Inflammatory macrophage treated with lipopolysaccharide for 1 hour (primary cell): ENCODE data around the gene ATP6V0B.

Source experiments
- DNase-seq, 2 donors: peaks; one replicate each; pipeline ENCODE4 v3.0.0-alpha.2; 2020 to 2022

The ATP6V0B gene

DNA sequence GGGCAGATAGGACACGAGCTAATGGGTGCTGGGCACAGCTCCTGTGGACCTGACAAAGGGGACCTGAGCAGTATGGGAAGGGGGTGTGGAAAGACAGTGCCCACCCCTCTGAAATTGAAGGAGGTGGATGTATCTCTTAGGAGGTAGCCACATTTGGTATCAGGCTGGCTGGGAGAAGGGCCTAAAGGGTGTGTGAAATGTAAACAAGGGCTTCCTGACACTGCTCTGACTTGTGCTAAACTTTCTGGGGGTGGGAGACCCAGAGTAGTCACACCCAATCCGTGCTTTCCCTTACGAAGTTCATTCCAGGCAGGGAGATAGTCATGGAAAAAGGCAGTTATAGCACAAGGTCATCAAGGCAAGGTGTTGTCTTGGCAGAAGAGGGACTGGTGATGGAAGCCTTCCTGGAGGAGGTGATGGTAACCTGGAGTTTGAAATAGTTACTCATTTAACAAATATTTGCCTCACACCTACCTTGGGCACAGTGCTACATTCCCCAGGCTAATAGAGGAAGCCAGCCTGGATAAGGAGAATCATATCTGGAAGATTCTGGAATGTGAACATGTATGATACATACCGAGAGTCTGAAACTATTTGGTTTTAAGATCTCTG lies 11.3 kb downstream of the ATP6V0B start:
- DNase-seq: no peak

DNA sequence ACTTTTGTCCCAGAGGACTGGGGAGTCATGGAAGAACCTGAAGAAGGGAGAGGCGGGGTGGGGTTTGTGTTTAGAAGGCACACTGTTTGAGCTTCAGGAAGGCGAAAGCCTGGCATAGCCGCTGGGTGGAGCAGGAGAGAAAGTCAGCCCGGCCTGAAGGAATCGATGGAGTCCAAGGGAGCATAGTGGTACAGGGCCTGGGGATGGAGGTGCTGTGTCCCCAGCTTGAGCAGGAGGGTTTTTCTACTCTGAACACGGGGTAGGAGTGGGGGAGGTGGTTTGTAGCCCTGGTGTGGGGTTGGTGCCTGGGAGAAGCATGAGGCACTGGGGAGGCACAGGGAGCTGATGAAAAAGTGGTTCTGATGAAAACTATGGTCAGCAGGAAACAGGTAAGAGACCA lies 12.0 kb downstream of the ATP6V0B start:
- no peak for DNase-seq

DNA sequence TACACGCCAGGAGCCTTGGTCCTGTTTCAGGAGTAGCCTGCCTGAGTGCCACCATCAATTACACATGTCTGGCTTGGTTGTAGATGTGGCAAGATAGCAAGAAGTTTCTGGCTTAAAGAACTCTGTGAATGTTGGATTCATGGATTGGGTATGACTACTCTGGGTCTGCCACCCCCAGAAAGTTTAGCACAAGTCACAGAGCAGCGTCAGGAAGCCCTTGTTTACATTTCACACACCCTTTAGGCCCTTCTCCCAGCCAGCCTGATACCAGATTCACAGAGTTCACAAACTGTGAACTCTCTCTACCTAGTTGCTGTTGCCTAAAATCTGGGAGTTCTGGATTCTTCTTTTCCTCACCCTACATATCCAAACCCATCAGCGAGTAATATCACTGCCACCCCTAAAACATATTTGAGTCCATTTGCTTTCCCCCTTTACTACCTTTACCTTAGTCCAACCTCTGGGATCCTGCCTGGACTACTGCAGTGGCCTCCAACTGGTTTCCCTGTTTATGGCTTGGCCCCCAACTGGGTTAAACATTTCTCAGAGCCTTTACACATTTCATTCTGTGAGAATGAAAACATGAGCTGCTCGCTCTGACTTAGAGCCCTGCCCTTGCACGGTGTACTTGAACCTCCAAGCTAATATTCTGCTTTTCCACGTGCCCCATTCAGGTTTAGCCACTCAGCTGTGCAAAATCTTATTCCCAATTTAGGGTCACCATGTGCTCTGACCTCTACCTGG lies 12.6 kb downstream of the ATP6V0B start:
- DNase-seq: no peak

DNA sequence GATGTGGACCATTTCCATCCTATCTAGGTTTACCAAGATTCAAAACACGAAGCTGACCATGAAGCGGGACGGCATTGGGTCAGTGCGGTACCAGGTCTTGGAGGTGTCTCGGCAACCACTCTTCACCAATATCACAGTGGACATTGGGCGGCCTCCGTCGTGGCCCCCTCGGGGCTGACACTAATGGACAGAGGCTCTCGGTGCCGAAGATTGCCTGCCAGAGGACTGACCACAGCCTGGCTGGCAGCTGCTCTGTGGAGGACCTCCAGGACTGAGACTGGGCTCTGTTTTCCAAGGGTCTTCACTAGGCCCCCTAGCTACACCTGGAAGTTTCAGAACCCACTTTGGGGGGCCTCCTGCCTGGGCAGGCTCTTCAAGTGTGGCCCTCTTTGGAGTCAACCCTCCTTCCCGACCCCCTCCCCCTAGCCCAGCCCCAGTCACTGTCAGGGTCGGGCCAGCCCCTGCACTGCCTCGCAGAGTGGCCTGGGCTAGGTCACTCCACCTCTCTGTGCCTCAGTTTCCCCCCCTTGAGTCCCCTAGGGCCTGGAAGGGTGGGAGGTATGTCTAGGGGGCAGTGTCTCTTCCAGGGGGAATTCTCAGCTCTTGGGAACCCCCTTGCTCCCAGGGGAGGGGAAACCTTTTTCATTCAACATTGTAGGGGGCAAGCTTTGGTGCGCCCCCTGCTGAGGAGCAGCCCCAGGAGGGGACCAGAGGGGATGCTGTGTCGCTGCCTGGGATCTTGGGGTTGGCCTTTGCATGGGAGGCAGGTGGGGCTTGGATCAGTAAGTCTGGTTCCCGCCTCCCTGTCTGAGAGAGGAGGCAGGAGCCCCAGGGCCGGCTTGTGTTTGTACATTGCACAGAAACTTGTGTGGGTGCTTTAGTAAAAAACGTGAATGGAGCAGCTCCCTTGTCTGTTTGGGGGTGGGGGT lies 15.8 kb downstream of the ATP6V0B start:
- DNase-seq: no peak

DNA sequence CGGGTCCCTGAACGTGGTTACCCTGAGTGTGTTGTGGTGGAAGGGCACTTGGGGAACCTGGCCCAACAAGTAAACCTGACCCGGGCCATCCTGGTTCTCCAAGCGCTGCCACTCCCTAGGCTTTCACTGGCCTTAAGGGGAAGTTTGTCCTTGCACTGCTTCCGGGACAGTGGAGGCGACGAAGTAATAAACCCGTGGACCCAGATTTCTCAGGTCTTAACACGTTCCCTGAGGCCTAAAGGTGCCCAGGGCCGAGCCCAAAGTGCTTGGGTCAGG lies 16.4 kb downstream of the ATP6V0B start:
- DNase-seq: no peak

DNA sequence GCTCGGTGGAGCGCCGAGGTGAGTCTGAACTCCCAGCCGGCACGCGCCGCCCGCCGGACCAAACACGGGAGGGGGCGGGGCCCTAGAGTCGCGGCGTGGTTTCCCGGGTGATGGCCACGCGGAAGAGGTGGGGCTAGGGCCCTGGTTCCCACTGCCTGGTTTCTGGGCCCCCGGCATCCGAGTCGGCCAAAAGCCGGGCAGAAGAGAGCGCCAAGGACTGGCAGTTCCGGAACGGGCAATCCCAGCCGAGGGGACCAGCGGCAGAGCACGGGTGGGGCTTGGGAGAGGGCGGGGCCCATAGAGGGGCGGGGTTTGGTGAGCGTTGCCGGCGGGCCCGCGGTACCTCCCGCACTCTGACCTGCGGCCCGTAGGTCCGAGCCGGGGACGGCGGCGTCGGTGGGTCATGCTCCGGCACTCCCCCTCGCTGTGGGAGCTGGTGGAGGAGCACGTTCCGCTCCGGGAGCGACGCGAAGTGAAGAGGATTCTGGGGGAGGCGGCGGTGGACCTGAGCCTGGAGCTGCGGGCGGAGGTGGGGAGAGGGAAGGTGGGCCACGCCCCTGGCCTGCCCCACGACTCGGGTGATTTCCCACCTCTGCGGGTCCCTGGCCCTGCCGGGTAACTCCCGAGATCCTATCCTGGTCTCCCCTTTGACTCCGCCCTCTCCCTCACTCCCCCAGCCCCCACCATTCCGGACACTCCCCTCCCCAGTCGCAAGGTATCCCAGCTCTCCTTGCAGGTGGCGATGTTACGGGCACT lies 16.9 kb downstream of the ATP6V0B start, which contains the start of gene CCDC24:
Gene CCDC24, plus strand, starts transcription at position 124 of the 756 bp plus-strand sequence. Its CDS starts 280 bp downstream, at position 404.
- DNase-seq: peak; percentile 65 to 79

DNA sequence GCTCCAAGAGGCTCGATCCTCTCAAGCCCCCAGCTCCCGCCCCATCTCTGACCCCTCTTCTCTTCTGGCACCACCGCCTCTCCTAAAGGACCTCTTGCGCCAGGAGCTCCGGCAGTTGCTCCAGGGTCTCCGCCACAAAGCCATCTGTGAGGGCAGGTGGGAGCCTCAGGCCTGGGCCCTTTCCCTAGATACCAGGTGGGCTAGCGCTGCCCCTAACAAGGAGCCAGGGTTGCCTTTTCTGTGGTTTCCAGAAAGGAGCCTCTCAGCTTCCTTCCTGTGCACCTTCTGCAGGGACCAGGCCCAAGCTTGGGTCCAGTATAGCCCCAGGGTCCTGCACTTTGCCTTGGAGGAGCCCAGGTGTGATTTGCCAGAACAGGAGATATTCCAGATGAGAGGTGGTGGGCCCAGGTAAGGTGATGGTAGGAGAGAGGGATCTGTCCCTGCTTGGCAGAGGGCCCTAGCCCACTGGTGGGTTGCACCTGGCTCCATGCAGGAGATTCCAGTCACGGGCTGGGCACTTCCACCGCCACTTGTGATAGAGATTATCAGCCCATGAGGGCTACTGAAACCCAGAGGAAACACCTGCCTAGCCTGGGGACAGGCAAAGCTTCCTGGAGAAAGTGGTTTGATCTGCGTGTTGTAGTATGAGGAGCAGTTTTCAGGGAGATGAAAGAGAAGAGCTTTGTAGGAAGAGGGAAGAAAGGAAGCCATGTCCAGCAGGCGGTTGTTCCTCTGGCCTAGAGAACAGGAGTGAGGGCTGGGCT lies 17.7 kb downstream of the ATP6V0B start:
- DNase-seq: no peak

DNA sequence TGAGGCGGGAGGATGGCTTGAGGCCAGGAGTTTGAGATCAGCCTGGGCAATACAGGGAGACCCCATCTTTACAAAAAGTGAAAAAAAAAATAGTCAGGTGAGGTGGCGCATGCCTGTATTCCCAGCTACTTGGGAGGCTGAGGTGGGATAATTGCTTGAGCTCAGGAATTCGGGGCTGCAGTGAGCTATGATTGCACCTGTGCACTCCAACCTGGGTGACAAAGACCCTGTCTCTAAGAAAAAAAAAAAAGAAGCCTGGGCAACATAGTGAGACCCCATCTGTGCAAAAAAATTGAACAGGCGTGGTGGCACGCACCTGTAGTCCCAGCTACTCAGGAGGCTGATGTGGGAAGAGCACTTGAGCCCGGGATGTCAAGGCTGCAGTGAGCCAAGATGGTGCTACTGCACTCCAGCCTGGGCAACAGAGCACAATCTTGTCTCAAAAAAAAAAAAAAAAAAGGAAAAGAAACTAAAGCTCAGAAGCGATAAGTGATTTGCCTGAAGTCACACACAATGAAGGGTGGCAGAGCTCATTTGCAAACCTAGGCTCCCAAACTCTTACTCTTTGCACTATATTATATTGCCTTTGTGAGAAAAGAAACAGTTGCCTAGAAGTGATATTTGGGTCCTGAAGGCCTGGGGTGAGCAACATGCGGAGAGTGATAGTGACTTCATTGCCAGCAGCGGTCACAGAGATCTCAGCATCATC lies 18.6 kb downstream of the ATP6V0B start:
- DNase-seq: no peak

DNA sequence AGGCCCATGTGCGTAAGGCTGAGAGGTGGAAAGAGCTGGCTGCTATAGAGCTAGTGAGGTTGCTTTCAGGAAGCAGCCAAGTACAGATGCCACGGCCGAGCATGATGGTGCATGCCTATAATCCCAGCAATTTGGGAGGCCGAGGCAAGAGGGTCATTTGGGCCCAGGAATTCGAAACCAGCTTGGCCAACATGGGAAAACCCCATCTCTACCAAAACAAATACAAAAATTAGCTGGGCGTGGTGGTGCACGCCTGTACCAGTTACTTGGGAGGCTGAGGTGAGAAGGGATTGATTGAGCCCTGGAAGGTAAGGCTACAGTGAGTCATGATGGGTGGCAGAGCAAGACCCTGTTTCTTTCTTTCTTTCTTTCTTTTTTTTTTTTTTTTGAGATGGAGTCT lies 19.3 kb downstream of the ATP6V0B start:
- DNase-seq: no peak

DNA sequence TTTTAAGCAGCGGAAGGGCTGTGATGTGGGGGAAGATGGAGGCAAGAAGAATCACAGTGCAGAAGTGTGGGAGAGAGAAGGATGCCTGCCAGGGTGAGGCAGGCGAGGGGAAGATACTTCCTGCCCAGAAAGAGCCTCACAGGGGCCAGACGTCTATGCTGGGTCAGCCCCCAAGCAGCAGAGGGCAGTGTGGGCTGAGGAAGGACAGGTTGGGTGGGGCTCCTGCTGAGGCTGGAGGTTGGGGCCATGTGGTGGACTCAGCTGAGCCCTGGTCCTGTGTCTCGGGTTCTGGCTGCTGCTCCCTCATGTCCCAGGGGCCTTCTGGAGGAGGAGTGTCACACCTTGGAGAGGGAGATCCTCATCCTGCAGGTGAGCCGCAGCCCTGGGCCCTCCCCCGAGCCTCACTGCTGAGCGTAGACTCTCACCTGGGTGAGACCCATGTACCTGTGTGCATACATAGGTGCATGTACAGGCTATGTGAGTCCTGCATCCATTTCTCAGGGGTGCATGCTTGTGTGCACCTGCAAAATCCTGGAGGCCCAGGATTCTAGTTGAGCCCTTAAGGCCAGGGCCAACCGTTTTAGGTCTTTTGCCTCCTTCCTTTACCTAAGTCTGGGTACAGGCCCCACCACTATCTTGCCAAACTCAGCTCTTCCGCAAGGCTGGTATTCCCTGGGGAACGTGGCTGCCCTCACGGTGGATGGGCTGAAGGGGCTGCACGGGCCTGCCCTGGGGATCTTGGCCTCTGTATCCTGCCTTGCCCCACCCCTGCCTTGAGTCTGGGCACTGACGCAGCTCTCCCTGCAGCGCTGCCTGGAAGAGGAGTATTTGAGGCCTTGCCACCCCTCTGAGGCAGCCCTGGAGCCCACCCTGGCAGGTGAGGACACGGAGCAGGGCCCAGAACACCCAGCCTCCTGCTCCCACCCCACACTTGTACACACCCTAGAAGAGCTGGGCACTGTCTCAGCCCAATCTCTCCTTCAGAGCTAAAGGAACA lies 20.3 kb downstream of the ATP6V0B start:
- no peak for DNase-seq

DNA sequence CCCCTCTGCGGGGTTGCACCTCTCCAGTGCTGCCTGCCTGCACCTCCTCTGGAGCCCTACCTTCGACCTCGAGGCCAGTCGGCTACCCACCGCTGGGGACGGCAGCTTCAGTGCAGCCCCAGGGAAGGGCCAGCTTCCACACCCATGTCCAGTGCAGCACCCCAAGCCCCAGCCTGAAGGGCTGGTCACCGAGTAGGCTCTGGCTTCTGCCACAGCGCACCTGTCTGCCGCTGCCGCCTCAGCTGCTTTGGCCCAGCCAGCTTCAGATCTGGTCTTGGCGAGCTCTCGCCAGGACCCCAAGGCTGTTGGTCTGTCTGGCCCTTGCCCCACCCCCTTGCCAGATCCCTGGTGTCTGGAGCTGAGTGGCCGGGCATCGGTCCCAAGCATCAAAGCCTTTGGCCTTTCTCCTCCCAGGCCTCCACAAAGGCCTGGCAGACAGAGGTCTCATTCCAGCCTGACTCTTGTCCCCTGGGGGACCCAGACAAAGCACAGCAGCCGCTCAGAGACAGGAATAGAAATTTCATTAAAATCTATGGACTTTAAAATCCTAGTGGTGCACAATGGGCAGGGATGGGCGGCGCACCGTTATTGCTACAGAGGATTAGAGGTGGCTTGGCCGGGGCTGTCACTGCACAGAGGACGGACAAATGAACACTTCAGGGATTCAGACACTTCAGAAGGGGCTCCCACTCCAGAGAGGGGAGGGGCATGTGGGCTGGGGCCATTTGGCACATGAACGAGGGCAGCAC lies 21.4 kb downstream of the ATP6V0B start:
- no peak for DNase-seq

DNA sequence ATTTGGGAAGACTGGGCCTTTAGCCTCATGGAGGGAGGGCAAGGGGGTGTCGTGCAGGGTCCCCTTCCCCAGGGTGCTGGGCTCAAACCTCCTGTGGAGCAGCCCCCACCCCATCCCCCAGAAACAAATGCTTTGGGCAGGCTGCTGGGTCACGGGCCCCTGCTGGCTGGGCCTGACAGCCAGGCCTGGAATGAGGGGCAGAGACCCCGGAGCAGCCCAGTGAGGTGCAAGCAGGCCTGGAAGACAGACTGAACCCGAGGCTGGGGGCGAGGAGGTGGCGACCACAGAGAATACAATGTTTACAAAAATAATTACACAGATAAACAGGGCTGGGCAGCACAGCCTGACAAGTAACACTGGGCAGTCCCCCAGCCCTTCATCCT lies 22.0 kb downstream of the ATP6V0B start:
- no peak for DNase-seq

DNA sequence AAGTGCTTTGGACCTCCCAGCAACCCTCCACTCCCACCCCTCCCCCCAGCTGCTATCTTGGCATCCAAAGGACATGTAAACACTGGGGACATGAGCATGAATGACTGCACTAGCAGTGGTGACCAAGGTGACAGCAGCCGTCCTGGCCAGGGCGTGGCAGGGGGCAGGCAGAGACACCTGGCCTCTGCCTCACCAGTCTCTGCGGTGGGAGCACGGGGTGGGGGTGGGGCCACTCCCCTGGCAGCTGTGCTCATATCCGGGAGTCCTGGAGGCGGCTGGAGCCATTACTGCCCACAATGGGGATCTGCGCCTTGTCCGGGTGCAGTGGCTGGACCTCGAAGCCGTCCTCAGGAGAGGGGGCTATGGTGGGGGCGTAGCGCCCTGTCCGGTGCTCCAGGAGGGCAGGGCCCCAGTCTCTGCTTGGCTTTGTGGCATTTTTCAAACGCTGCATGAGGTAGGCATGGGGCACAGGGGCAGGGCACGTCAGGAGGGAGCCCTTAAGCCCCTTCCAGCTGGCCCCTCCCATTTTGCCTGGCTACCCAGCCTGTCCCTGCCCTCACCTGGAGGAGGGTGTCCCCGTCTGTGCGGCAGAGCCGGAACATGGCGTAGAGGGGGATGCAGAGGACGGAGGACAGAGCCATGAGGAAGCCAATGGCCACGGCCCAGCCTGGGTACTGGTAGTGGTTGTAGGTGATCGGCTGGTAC lies 22.7 kb downstream of the ATP6V0B start:
- no peak for DNase-seq

DNA sequence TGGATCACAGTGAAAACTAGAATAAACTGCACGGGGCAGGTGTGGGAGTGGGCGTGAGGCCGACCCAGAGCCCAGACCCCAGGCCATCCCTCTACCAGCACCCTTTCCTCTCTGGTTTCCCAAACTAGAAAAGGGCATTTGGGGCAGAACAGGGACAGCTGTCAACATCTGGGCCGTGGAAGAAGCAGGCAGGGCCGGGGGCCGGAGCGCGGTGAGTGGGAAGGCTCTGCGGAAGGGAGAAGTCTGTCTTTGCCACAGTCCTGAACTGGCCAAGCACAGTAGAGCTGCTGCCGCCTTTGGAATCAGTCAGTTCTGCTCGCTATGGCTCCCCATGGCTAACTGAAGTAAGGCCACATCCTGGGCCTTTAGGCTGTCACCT lies 23.2 kb downstream of the ATP6V0B start:
- no peak for DNase-seq

DNA sequence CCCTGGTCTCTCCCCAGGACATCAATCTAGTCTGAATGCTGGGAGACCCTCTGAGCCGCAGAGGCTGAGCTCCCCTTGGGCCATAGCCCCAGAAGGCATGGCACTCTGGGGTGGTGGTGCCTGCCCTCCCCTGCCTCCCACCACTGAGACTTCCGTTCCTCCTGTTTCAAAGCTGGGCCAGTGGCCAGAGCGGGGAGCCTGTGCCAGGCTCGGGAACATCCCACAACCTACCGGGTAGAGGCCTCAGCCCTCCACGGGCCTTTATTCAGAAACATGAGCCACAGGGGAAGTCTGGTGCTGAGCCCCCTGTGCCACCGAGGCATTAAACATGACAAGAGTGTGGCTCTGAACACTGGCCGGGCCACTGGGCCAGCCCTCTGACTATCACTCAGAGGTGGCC lies 24.7 kb downstream of the ATP6V0B start:
- no peak for DNase-seq

DNA sequence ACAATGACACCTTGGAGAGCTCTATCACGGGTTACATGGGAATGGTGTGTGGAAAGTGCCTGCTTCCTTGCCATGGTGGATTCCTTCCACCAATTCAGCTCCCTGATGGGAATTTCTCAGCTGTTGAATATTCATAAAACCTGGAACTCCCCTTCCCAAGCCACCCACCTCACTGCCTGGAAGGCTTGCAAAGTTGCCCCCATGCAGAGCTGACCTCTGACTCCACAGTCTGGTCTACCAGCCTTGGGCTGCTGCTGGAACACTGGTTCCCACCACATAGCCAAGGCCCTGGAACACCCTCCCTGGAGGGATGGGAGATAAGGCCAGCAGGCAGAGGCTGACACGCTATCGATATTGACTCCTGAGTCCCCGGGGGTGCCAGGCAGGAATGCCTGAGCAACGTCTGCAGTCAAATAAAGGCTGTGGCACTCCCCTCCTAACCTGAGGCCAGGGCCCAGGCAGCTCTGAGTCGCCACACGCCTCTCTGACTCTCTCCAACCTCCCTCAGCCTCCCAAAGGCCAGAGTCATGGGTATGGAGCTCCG lies 25.4 kb downstream of the ATP6V0B start:
- no peak for DNase-seq

DNA sequence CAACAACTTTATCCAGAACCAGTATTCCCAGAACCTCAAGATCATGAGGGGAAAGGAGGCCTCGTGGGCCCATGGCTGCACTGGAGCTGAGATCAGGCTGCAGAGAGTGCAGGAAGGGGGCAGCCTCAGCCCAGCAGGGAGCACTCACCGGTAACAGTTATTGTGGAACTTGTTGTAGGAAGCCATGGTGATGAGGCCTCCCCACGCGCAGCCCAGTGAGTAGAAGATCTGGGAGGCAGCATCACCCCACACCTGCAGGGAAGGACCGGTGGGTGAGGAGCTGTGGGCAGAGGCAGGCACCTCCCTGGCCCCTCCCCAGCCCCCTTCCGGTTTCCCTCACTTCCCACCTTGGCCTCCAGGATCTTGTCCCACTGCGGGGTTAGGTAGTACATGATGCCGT lies 27.4 kb downstream of the ATP6V0B start:
- DNase-seq: no peak

DNA sequence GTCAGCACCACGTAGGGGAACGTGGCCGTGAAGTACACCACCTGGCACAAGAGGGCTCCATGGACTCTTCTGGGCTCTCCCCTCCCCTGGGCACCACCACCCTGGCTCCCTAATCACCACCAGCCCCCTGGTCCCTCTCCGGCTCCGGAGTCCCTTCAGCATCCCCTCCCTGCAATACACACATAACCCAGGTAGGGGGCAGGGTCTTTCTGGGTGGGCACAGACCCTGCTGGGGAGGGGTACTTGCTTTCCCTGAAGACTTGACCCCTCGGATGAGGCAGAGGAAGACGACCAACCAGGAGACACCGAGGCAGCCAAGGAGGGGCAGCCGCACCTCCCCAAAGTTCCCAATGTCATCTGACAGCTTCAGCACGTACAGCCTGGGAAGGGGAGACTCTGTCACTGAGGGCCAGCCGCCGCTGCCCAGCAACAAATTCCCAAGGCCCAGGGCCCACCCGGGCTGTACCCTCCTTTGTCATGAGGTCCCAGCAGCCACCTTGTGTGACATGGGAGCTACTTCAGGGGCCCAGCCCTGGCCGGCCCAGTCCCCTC lies 27.9 kb downstream of the ATP6V0B start:
- no peak for DNase-seq
